Tibial nerve (tissue), 4 donors: ENCODE measurements around the gene PHF20. TPM values are rescaled to one million over a fixed set of nuclear protein-coding genes. Genes with fewer than 3 reads are reported as not detected.

ENCODE experiments used
- DNase-seq, 2 donors: peaks; one replicate each; pipeline ENCODE4 v3.0.0-alpha.2; 2019; ENCODE audit warnings: low spot score in 2 of 2
- H3K27ac ChIP-seq, 4 donors: fragments of 200-600 bp; sonication (generic) in 3 of 4; one replicate each; pipeline ENCODE4 v1.5.1; 2017 to 2019; ENCODE audit warnings: mild to moderate bottlenecking in 1 of 4
- H3K27me3 ChIP-seq, 2 donors: fragments of 200-600 bp; sonication (generic) in 1 of 2; one replicate each; pipeline versions ENCODE4 v1.5.1 to v1.6.0; 2017 to 2019
- H3K36me3 ChIP-seq, 3 donors: fragments of 200-600 bp; sonication (generic); one replicate each; pipeline ENCODE4 v1.5.1; 2018 to 2019
- H3K4me1 ChIP-seq, 4 donors: fragments of 200-600 bp; sonication (generic) in 3 of 4; one replicate each; pipeline ENCODE4 v1.5.1; 2017 to 2019
- H3K4me3 ChIP-seq, 4 donors: fragments of 200-600 bp; sonication (generic) in 3 of 4; one replicate each; pipeline ENCODE4 v1.5.1; 2017 to 2019; ENCODE audit warnings: mild to moderate bottlenecking in 1 of 4, moderate library complexity in 1 of 4
- H3K9me3 ChIP-seq, 4 donors: fragments of 200-600 bp; sonication (generic) in 3 of 4; one replicate each; pipeline ENCODE4 v1.5.1; 2017 to 2019
- EP300 ChIP-seq, 2 donors: sonication (generic); formaldehyde crosslinking; IDR thresholded peaks; one replicate each; pipeline ENCODE4 v1.6.1; 2017; ENCODE audit warnings: antibody characterized with exemption in 2 of 2, mild to moderate bottlenecking in 1 of 2
- POLR2A ChIP-seq, 2 donors: fragments of 450-650 bp; IDR thresholded peaks; one replicate each; pipeline ENCODE4 v1.6.1; 2017; ENCODE audit warnings: antibody characterized with exemption in 2 of 2, mild to moderate bottlenecking in 2 of 2, moderate library complexity in 2 of 2
- WGBS, 2 donors: methylation state at CpG; one replicate each; pipeline ENCODE4 v1.1.5; 2018; 5-methylcytosine and 5-hydroxymethylcytosine counted together
- total RNA-seq, 4 donors: library from RNA; depleted of rRNA; stranded (reverse); fragments of >200 nt; gene quantifications; one replicate each; pipeline ENCODE4 v1.1.0, GENCODE V29; 2016
- TF ChIP-seq, protein P1 (sequence below), 5 experiments: fragments of 200-600 bp in 3 of 5; fragments of 450-650 bp in 2 of 5; sonication (generic) in 3 of 5; IDR thresholded peaks; one replicate each; pipeline ENCODE4 v1.5.1; 2016 to 2019; ENCODE audit warnings: antibody characterized with exemption in 5 of 5, mild to moderate bottlenecking in 3 of 5, moderate library complexity in 2 of 5

PHF20 gene
- total RNA-seq, 4 donors from 2014 or later: 30.0 to 76.8 (median 57.1) TPM

DNA sequence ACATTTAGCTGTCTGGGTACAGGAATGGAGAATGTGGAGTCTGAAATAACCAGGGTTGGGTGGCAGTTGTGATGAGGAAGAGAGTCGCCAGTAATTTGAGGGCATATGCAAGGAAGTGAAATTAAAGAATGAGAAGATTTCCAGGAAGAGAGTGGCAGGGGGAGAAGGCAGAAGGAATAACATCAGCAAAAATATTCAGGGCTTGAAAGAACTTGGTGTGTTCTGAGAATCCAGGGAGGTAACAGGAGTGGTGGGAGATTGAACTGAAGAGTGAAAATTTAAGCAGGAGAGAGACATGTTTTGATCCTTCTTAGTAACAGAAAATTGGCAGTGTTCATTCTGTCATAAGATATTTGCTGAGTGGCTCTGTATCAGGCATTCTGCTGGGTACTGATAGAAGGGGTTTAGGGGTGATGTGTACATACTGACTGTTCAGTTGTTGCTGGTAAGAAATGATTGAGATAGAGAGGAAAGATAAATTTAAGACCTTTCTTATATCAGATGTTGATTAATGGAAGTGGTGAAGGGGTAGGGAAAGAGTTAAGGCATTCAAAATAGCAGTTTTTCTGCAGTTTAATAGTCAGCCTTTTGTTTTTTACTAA lies 54.7 kb downstream of the PHF20 start:
- Histone ChIP-seq H3K27ac (no peak overlapping the region), H3K4me3 (no peak overlapping the region), H3K9me3 (no peaks in the 10 kb centered on the region), H3K36me3 (no peaks in the 10 kb centered on the region), H3K4me1 (peaks cover 0 to 23% (median 2%) of the 10 kb centered on the region in 4 donors), H3K27me3 (no peaks in the 10 kb centered on the region)
- no peak for DNase-seq
- no peak for TF ChIP-seq POLR2A (IDR thresholded peaks at IDR 0.05)
- TF ChIP-seq EP300 (IDR thresholded peaks at IDR 0.05): no peak
- TF ChIP-seq, protein P1, sequence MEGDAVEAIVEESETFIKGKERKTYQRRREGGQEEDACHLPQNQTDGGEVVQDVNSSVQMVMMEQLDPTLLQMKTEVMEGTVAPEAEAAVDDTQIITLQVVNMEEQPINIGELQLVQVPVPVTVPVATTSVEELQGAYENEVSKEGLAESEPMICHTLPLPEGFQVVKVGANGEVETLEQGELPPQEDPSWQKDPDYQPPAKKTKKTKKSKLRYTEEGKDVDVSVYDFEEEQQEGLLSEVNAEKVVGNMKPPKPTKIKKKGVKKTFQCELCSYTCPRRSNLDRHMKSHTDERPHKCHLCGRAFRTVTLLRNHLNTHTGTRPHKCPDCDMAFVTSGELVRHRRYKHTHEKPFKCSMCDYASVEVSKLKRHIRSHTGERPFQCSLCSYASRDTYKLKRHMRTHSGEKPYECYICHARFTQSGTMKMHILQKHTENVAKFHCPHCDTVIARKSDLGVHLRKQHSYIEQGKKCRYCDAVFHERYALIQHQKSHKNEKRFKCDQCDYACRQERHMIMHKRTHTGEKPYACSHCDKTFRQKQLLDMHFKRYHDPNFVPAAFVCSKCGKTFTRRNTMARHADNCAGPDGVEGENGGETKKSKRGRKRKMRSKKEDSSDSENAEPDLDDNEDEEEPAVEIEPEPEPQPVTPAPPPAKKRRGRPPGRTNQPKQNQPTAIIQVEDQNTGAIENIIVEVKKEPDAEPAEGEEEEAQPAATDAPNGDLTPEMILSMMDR (IDR thresholded peaks at IDR 0.05): no peak
- WGBS, 2 donors: 51 to 68% methylated on average over 1 of the region's 1 CpG

GRCh38 chr20:35828434-35828833 lies 56.6 kb downstream of the PHF20 start:
- H3K4me1 ChIP-seq: peaks cover 0 to 19% (median 2%) of the 10 kb centered on the region in 4 donors
- DNase-seq: no peak
- no peaks in the 10 kb centered on the region for H3K27me3 ChIP-seq
- H3K36me3 ChIP-seq: no peaks in the 10 kb centered on the region
- H3K27ac ChIP-seq: no peak overlapping the region
- WGBS, 2 donors: 51 to 65% methylated on average over 3 of the region's 3 CpGs
- no peaks in the 10 kb centered on the region for H3K9me3 ChIP-seq
- H3K4me3 ChIP-seq: no peak overlapping the region
- TF ChIP-seq, protein P1 (IDR thresholded peaks at IDR 0.05): no peak
- no peak for TF ChIP-seq POLR2A (IDR thresholded peaks at IDR 0.05)
- TF ChIP-seq EP300 (IDR thresholded peaks at IDR 0.05): no peak

GRCh38 chr20:35828916-35829315 lies 57.1 kb downstream of the PHF20 start:
- 78 to 89% methylated on average over 4 of the region's 4 CpGs for WGBS, 2 donors
- TF ChIP-seq POLR2A (IDR thresholded peaks at IDR 0.05) (no peak), EP300 (IDR thresholded peaks at IDR 0.05) (no peak)
- TF ChIP-seq, protein P1 (IDR thresholded peaks at IDR 0.05): no peak

DNA sequence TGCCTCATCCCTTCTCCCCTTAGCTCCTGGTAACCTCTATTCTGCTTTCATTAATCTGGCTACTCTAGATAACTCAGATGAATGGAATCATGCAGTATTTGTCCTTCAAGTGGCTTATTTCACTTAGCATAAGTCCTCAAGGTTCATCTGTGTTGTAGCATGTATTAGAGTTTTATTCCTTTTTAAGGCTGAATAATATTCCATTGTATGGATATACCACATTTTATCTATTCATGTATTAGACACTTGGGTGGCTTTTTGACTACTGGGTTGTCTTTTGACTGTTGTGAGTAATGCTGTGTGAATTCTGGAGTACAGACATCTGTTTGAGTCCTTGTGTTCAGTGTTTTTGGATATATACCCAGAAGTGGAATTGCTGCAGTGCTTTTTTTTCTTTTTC lies 58.4 kb downstream of the PHF20 start:
- TF ChIP-seq, protein P1 (IDR thresholded peaks at IDR 0.05): no peak
- TF ChIP-seq EP300 (IDR thresholded peaks at IDR 0.05) (no peak), POLR2A (IDR thresholded peaks at IDR 0.05) (no peak)

More at GRCh38 chr20:35828916-35829315, 57.1 kb downstream of the PHF20 start:
- Histone ChIP-seq H3K4me1 (peaks cover 0 to 19% (median 2%) of the 10 kb centered on the region in 4 donors), H3K27me3 (no peaks in the 10 kb centered on the region), H3K27ac (no peak overlapping the region), H3K4me3 (no peak overlapping the region), H3K9me3 (no peaks in the 10 kb centered on the region), H3K36me3 (no peaks in the 10 kb centered on the region)
- no peak for DNase-seq

DNA sequence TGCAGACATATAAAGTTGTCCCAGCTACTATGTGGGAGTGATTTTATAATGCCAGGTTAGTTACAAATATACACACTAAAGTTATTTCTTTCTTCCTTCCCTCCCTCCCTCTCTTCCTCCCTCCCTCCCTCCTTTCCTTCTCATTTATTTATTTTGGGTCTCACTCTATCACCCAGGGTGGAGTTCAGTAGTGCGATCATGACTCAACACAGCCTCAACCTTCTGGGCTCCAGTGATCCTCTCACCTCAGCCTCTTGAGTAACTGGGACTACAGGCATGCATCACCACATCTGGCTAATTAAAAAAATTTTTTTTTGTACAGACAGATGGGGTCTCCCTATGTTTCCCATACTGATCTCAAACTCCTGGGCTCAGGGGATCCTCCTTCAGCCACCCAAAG lies 59.2 kb downstream of the PHF20 start:
- Histone ChIP-seq H3K27me3 (no peaks in the 10 kb centered on the region), H3K4me3 (no peak overlapping the region), H3K36me3 (no peaks in the 10 kb centered on the region), H3K9me3 (no peaks in the 10 kb centered on the region), H3K4me1 (peaks cover 0 to 14% (median 2%) of the 10 kb centered on the region in 4 donors), H3K27ac (no peak overlapping the region)
- DNase-seq: no peak
- TF ChIP-seq POLR2A (IDR thresholded peaks at IDR 0.05) (no peak), EP300 (IDR thresholded peaks at IDR 0.05) (no peak)
- TF ChIP-seq, protein P1 (IDR thresholded peaks at IDR 0.05): no peak
- WGBS, 2 donors: 60 to 61% methylated on average over 1 of the region's 1 CpG

More for the DNA sequence above, 58.4 kb downstream of the PHF20 start:
- Histone ChIP-seq H3K4me3 (no peak overlapping the region), H3K27me3 (no peaks in the 10 kb centered on the region), H3K36me3 (no peaks in the 10 kb centered on the region), H3K9me3 (no peaks in the 10 kb centered on the region), H3K27ac (no peak overlapping the region), H3K4me1 (peaks cover 0 to 19% (median 2%) of the 10 kb centered on the region in 4 donors)
- no peak for DNase-seq
